ENCODE measurements around the gene SRP54. TPM values are rescaled to one million over a fixed set of nuclear protein-coding genes. Genes with fewer than 3 reads are reported as not detected.

Gene SRP54
- total RNA-seq, 2 donors from 2014 or later = 58.3 to 80.3 TPM

GRCh38 chr14:35046048-35046750 lies 63.4 kb downstream of the SRP54 start, which contains the start of gene FAM177A1:
FAM177A1 (plus strand) TSS chr14:35046272; CDS start chr14:35046464, 192 bp downstream.
- Histone ChIP-seq H3K27ac (ENCODE audit: low read depth, low read length) (peak within 1 kb of the TSS; percentile 38), H3K27me3 (ENCODE audit: control insufficient read depth, insufficient read depth, low read length, poor library complexity, severe bottlenecking) (no peaks in the 10 kb centered on the region), H3K9ac (ENCODE audit: extremely low read depth, low read length, poor library complexity, severe bottlenecking) (peak within 1 kb of the TSS; percentile 88), H3K4me1 (ENCODE audit: control insufficient read depth, insufficient read depth, low read length) (no peaks in the 10 kb centered on the region), H3K36me3 (ENCODE audit: control insufficient read depth, insufficient read depth, low read length) (peaks cover 19% of the 10 kb centered on the region), H3K4me3 (ENCODE audit: low read length) (peak within 1 kb of the TSS; percentile 98), H3K9me3 (ENCODE audit: control insufficient read depth, low read length) (no peaks in the 10 kb centered on the region)
- peaks cover 26% of the 10 kb centered on the region for H3K36me3 Mint-ChIP-seq (ENCODE audit: low read depth)
- 0% methylated on average over 5 to 77 of the region's 77 CpGs for WGBS, 2 experiments (ENCODE audit: insufficient coverage in 1 of 2, insufficient read length in 1 of 2)
- H3K27me3 Mint-ChIP-seq (ENCODE audit: insufficient read depth) = no peaks in the 10 kb centered on the region
- H3K27ac Mint-ChIP-seq = peak within 1 kb of the TSS; percentile 99
- DNase-seq = peak; percentile 99
- H3K9me3 Mint-ChIP-seq = no peaks in the 10 kb centered on the region
- TF ChIP-seq CTCF (conservative IDR thresholded peaks at IDR 0.05) = no peak
- H3K4me1 Mint-ChIP-seq = peaks cover 18% of the 10 kb centered on the region
- peak within 1 kb of the TSS; percentile 85 for H3K4me3 Mint-ChIP-seq

GRCh38 chr14:35046751-35047536 lies 64.2 kb downstream of the SRP54 start:
- Histone ChIP-seq H3K9ac (ENCODE audit: extremely low read depth, low read length, poor library complexity, severe bottlenecking) (peak overlapping the region; percentile 78), H3K36me3 (ENCODE audit: control insufficient read depth, insufficient read depth, low read length) (peaks cover 26% of the 10 kb centered on the region), H3K4me3 (ENCODE audit: low read length) (peak overlapping the region; percentile 97), H3K27ac (ENCODE audit: low read depth, low read length) (peak overlapping the region; percentile 38), H3K4me1 (ENCODE audit: control insufficient read depth, insufficient read depth, low read length) (no peaks in the 10 kb centered on the region), H3K27me3 (ENCODE audit: control insufficient read depth, insufficient read depth, low read length, poor library complexity, severe bottlenecking) (no peaks in the 10 kb centered on the region), H3K9me3 (ENCODE audit: control insufficient read depth, low read length) (no peaks in the 10 kb centered on the region)
- no peaks in the 10 kb centered on the region for H3K27me3 Mint-ChIP-seq (ENCODE audit: insufficient read depth)
- no peak for TF ChIP-seq CTCF (conservative IDR thresholded peaks at IDR 0.05)
- peaks cover 18% of the 10 kb centered on the region for H3K4me1 Mint-ChIP-seq
- DNase-seq = no peak
- peaks cover 32% of the 10 kb centered on the region for H3K36me3 Mint-ChIP-seq (ENCODE audit: low read depth)
- H3K4me3 Mint-ChIP-seq = peak overlapping the region; percentile 85
- 31 to 44% methylated on average over 13 to 22 of the region's 23 CpGs for WGBS, 2 experiments (ENCODE audit: insufficient coverage in 1 of 2, insufficient read length in 1 of 2)
- no peaks in the 10 kb centered on the region for H3K9me3 Mint-ChIP-seq
- H3K27ac Mint-ChIP-seq = peak overlapping the region; percentile 94

GRCh38 chr14:35047976-35048513 lies 65.3 kb downstream of the SRP54 start:
- Mint-ChIP-seq H3K27ac (peak overlapping the region; percentile 36), H3K4me3 (peak overlapping the region; percentile 85), H3K4me1 (peaks cover 18% of the 10 kb centered on the region), H3K9me3 (no peaks in the 10 kb centered on the region), H3K27me3 (ENCODE audit: insufficient read depth) (no peaks in the 10 kb centered on the region), H3K36me3 (ENCODE audit: low read depth) (peaks cover 39% of the 10 kb centered on the region)
- TF ChIP-seq CTCF (conservative IDR thresholded peaks at IDR 0.05) = no peak
- Histone ChIP-seq H3K4me1 (ENCODE audit: control insufficient read depth, insufficient read depth, low read length) (no peaks in the 10 kb centered on the region), H3K9ac (ENCODE audit: extremely low read depth, low read length, poor library complexity, severe bottlenecking) (no peak overlapping the region), H3K27me3 (ENCODE audit: control insufficient read depth, insufficient read depth, low read length, poor library complexity, severe bottlenecking) (no peaks in the 10 kb centered on the region), H3K27ac (ENCODE audit: low read depth, low read length) (no peak overlapping the region), H3K36me3 (ENCODE audit: control insufficient read depth, insufficient read depth, low read length) (peaks cover 31% of the 10 kb centered on the region), H3K9me3 (ENCODE audit: control insufficient read depth, low read length) (no peaks in the 10 kb centered on the region), H3K4me3 (ENCODE audit: low read length) (peak overlapping the region; percentile 97)
- WGBS, 2 experiments (ENCODE audit: insufficient coverage in 1 of 2, insufficient read length in 1 of 2) = 87 to 100% methylated on average over 1 to 4 of the region's 4 CpGs
- DNase-seq = no peak
